Mesenteric fat pad (tissue), 1 donor: ENCODE results near the gene CBX3. TPM values are rescaled to one million over a fixed set of nuclear protein-coding genes. Genes with fewer than 3 reads are reported as not detected.
"Not testable (repeated sequence)": the region's sequence is repeated elsewhere in the genome, so short reads cannot be mapped to it uniquely, and the experiment has no call there.

Experiments
- DNase-seq: peaks from one replicate; pipeline ENCODE4 v3.0.0-alpha.2; 2020; ENCODE audit warnings: low spot score
- total RNA-seq: library from RNA; stranded (reverse); fragmentation: NEBNext Ultra II Directional; extraction: Animal tissue kit (Norgen Biotek cat#: 25700); gene quantifications from one replicate; pipeline ENCODE4 v1.2.1, GENCODE V29; 2021
- donor health status: DM: yes; HTN: yes; CAD: no.

Gene CBX3
- total RNA-seq, 1 donor from 2014 or later: 102 TPM

GRCh38 chr7:26187380-26188205 lies 14.0 kb upstream of the CBX3 start:
- no peak for DNase-seq

- no peak for DNase-seq
Observed at GRCh38 chr7:26188206-26188956, 13.2 kb upstream of the CBX3 start.

GRCh38 chr7:26188957-26189541 lies 12.5 kb upstream of the CBX3 start:
- DNase-seq: no peak

- no peak for DNase-seq
Observed at GRCh38 chr7:26189697-26190096, 11.8 kb upstream of the CBX3 start.

GRCh38 chr7:26190417-26190869 lies 11.1 kb upstream of the CBX3 start:
- DNase-seq: no peak

- no peak for DNase-seq
Observed at GRCh38 chr7:26191233-26191973, 10.1 kb upstream of the CBX3 start.

- no peak for DNase-seq
Observed at GRCh38 chr7:26191974-26192479, 9.5 kb upstream of the CBX3 start.

GRCh38 chr7:26192485-26193087 lies 9.0 kb upstream of the CBX3 start:
- no peak for DNase-seq

GRCh38 chr7:26193432-26194207 lies 7.9 kb upstream of the CBX3 start:
- no peak for DNase-seq

GRCh38 chr7:26194764-26195163 lies 6.8 kb upstream of the CBX3 start:
- not testable (repeated sequence) for DNase-seq

GRCh38 chr7:26195182-26195581 lies 6.4 kb upstream of the CBX3 start:
- no peak for DNase-seq

GRCh38 chr7:26195867-26196657 lies 5.5 kb upstream of the CBX3 start:
- DNase-seq: no peak

GRCh38 chr7:26197153-26198115 lies 4.1 kb upstream of the CBX3 start:
- DNase-seq: no peak

GRCh38 chr7:26198133-26198780 lies 3.3 kb upstream of the CBX3 start:
- no peak for DNase-seq

GRCh38 chr7:26198781-26199169 lies 2.8 kb upstream of the CBX3 start:
- no peak for DNase-seq

GRCh38 chr7:26199301-26200037 lies 2.1 kb upstream of the CBX3 start:
- no peak for DNase-seq

GRCh38 chr7:26200038-26200443 lies 1.5 kb upstream of the CBX3 start:
- no peak for DNase-seq
